ENCODE results near the gene AHRR. TPM values are rescaled to one million over a fixed set of nuclear protein-coding genes. Genes with fewer than 3 reads are reported as not detected.
A peak's percentile ranks its signal among the peaks of the same experiment; 100 is the strongest.
"Not testable (repeated sequence)": the region's sequence is repeated elsewhere in the genome, so short reads cannot be mapped to it uniquely, and the experiment has no call there.

The AHRR gene
- total RNA-seq, 1 experiment from 2014 or later: 2.2 TPM

DNA sequence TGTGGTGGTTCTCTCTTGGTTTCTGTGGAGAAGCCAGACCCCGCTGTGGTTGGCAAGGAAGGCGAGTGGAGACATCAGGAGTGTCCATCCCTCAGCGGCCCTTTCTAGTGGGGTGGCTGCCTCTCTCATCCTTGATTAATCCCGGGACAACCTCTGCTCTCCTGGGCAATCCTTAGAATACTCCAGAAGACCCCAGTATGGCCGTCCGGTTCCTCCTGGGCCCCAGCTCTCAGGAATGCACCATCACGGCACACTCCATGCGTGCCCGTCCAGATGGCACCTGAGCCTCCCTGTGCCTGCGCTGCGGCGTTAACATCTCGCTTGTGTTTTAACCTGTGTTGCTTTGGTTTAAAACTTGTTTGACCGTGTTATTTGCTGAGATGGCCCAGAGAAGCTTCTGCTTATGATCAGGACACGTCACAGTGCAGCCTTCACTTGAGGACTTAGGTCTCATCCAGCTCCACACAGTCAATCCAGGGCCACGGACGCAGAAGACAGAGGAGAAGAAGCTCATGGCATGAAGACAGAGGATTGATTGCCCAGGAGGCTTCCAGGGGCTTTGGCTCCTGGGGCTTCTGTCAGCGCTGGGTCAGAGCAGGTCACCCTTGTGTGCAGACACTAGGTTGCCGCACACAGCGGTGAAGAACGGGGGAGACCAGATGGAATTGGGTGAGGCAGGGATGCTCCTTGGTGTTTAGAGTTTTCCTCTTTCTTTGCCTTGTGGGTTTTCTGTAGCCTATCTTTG lies 20.7 kb upstream of the AHRR start:
- H3K27me3 Mint-ChIP-seq (ENCODE audit: low read depth); H3K4me3 Mint-ChIP-seq; H3K18ac ChIP-seq (ENCODE audit: insufficient read length, low read depth, low read length); H3K27me3 ChIP-seq (ENCODE audit: insufficient read depth, low read length); H3K79me2 ChIP-seq (ENCODE audit: insufficient read depth, low read length); H3K4me2 ChIP-seq (ENCODE audit: insufficient read depth, insufficient read length, low read length); H2BK12ac ChIP-seq (ENCODE audit: insufficient read length, low read depth, low read length); H3K23me2 ChIP-seq (ENCODE audit: insufficient read length, low read depth, low read length, poor library complexity, severe bottlenecking); H2AFZ ChIP-seq (ENCODE audit: low read length); H3K79me1 ChIP-seq (ENCODE audit: insufficient read depth, low read depth, low read length, poor library complexity, severe bottlenecking); H3K23ac ChIP-seq (ENCODE audit: insufficient read length, low read depth, low read length); H4K91ac ChIP-seq (ENCODE audit: insufficient read length, low read depth, low read length); H3K56ac ChIP-seq (ENCODE audit: insufficient read length, low read depth, low read length); H3K14ac ChIP-seq (ENCODE audit: insufficient read depth, low read length); H4K5ac ChIP-seq (ENCODE audit: insufficient read length, low read depth, low read length); H3K4ac ChIP-seq (ENCODE audit: low read depth, low read length); H3K4me1 ChIP-seq (ENCODE audit: insufficient read depth, low read length); H3K9me3 Mint-ChIP-seq; H3K27ac ChIP-seq (ENCODE audit: insufficient read length, low read depth, low read length); H4K20me1 ChIP-seq (ENCODE audit: control insufficient read depth, insufficient read depth, insufficient read length); H3K9me3 ChIP-seq (ENCODE audit: control insufficient read depth, low read depth, low read length); H2BK5ac ChIP-seq (ENCODE audit: insufficient read length, low read length); H2BK120ac ChIP-seq (ENCODE audit: low read depth, low read length, poor library complexity, severe bottlenecking); H2BK20ac ChIP-seq (ENCODE audit: low read depth, low read length, poor library complexity, severe bottlenecking); H3T11ph ChIP-seq (ENCODE audit: low read length); H4K8ac ChIP-seq (replicated peaks; ENCODE audit: insufficient read length, low read depth, low read length); H3K9ac ChIP-seq (ENCODE audit: extremely low read depth, insufficient read length, low read length); H2BK15ac ChIP-seq (ENCODE audit: low read depth, low read length); DNase-seq; H2AK5ac ChIP-seq (ENCODE audit: insufficient read length, low read length): not testable (repeated sequence)
- Mint-ChIP-seq H3K4me1 (peaks cover 55 to 60% of the 10 kb centered on the region in 2 experiments), H3K36me3 (ENCODE audit: insufficient read depth in 1 of 3, low read depth in 3 of 3) (peaks cover 5 to 10% (median 6%) of the 10 kb centered on the region in 3 experiments; a peak in 5 of 7 replicates), H3K27ac (peak overlapping the region in 1 of 3 experiments; percentile 78; a peak in 2 of 7 replicates)
- no CpG with 5 or more reads among the region's 21 CpGs for WGBS (ENCODE audit: extremely low coverage, insufficient read length, low lambda C conversion rate)

DNA sequence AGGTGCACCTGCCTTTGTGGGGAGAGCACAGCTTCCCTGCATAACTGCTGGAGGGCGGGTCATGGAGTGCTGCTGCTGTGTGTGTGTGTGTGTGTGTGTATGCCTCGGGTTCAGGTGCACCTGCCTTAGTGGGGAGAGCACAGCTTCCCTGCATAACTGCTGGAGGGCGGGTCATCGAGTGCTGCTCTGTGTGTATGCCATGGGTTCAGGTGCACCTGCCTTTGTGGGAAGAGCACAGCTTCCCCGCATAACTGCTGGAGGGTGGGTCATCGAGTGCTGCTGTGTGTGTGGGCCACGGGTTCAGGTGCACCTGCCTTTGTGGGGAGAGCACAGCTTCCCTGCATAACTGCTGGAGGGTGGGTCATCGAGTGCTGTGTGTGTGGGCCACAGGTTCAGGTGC lies 19.1 kb upstream of the AHRR start:
- H3K4ac ChIP-seq (ENCODE audit: low read depth, low read length); H3K79me1 ChIP-seq (ENCODE audit: insufficient read depth, low read depth, low read length, poor library complexity, severe bottlenecking); H3K9me3 Mint-ChIP-seq; H2BK15ac ChIP-seq (ENCODE audit: low read depth, low read length); H3K79me2 ChIP-seq (ENCODE audit: insufficient read depth, low read length); H3K4me1 ChIP-seq (ENCODE audit: insufficient read depth, low read length); H4K20me1 ChIP-seq (ENCODE audit: control insufficient read depth, insufficient read depth, insufficient read length); H2BK5ac ChIP-seq (ENCODE audit: insufficient read length, low read length); H3K27ac ChIP-seq (ENCODE audit: insufficient read length, low read depth, low read length); H4K8ac ChIP-seq (replicated peaks; ENCODE audit: insufficient read length, low read depth, low read length); H2AK5ac ChIP-seq (ENCODE audit: insufficient read length, low read length); H2AFZ ChIP-seq (ENCODE audit: low read length); H3K14ac ChIP-seq (ENCODE audit: insufficient read depth, low read length); H3K18ac ChIP-seq (ENCODE audit: insufficient read length, low read depth, low read length); H3K23ac ChIP-seq (ENCODE audit: insufficient read length, low read depth, low read length); H2BK120ac ChIP-seq (ENCODE audit: low read depth, low read length, poor library complexity, severe bottlenecking); H3K4me2 ChIP-seq (ENCODE audit: insufficient read depth, insufficient read length, low read length); H4K5ac ChIP-seq (ENCODE audit: insufficient read length, low read depth, low read length); H4K91ac ChIP-seq (ENCODE audit: insufficient read length, low read depth, low read length); H3T11ph ChIP-seq (ENCODE audit: low read length); H3K23me2 ChIP-seq (ENCODE audit: insufficient read length, low read depth, low read length, poor library complexity, severe bottlenecking); H3K9me3 ChIP-seq (ENCODE audit: control insufficient read depth, low read depth, low read length); H3K56ac ChIP-seq (ENCODE audit: insufficient read length, low read depth, low read length); DNase-seq; H2BK12ac ChIP-seq (ENCODE audit: insufficient read length, low read depth, low read length); H3K9ac ChIP-seq (ENCODE audit: extremely low read depth, insufficient read length, low read length); H3K27me3 ChIP-seq (ENCODE audit: insufficient read depth, low read length); H3K27me3 Mint-ChIP-seq (ENCODE audit: low read depth); H2BK20ac ChIP-seq (ENCODE audit: low read depth, low read length, poor library complexity, severe bottlenecking): not testable (repeated sequence)
- H3K4me1 Mint-ChIP-seq: peaks cover 42 to 51% of the 10 kb centered on the region in 2 experiments
- H3K27ac Mint-ChIP-seq: peak overlapping the region; percentile 55 to 79 (median 73); a peak in 4 of 7 replicates
- WGBS (ENCODE audit: extremely low coverage, insufficient read length, low lambda C conversion rate): no CpG with 5 or more reads among the region's 8 CpGs
- H3K4me3 Mint-ChIP-seq: peak overlapping the region in 1 of 2 experiments; percentile 38; a peak in 1 of 5 replicates
- peaks cover 0 to 14% (median 13%) of the 10 kb centered on the region in 3 experiments; a peak in 5 of 7 replicates for H3K36me3 Mint-ChIP-seq (ENCODE audit: insufficient read depth in 1 of 3, low read depth in 3 of 3)
